ENCODE results near the gene TRANK1. TPM values are rescaled to one million over a fixed set of nuclear protein-coding genes. Genes with fewer than 3 reads are reported as not detected.

The TRANK1 gene
- polyA plus RNA-seq, 4 donors, result 6.4 to 8.4 (median 7.0) TPM

DNA sequence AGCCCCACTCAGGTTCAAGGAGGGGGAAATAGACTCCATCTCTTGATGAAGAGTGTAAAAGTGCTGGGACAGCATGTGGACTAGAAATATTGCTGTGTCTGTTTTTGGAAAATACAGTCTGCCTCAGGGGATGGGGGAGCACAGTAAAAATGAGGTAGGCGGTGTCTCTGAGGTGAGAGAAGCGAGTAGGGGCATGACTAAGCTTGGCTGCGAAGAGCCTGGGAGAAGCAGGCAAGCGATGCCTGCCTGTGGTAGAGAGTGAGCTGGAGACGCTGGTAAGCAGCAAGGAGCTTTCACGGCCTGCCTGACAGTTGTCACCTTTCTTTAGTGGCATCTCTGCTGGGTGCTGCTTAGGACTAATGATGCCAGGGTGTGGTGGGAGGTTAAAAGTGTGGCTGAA, 131.5 kb downstream of the TRANK1 start:
- DNase-seq (ENCODE audit: low read depth in 4 of 4, low spot score in 3 of 4), result no peak

- no peak for DNase-seq (ENCODE audit: low read depth in 4 of 4, low spot score in 3 of 4)
These were observed 132.6 kb downstream of the TRANK1 start for GRCh38 chr3:36812240-36812639.

DNA sequence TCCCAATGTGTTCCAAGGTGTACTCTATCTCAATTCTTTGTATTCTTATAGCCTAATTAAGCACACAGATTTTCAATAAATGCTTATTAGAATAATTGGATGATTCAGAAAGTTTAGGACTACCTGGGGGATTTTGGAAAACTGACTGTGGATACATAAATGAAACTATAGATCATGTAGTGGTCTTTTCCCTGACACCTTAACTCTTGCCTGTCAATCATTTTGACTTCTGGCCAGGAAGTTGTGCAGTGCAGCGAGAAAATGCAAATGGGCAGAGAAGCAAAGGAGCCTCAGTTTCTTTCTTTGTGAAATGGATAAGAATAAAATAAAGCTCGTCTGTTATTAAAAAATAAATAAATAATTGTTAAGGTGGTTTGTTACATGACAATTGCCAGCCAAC, 133.1 kb downstream of the TRANK1 start:
- DNase-seq (ENCODE audit: low read depth in 4 of 4, low spot score in 3 of 4), result no peak

GRCh38 chr3:36804295-36805055, 140.4 kb downstream of the TRANK1 start:
- no peak for DNase-seq (ENCODE audit: low read depth in 4 of 4, low spot score in 3 of 4)

DNA sequence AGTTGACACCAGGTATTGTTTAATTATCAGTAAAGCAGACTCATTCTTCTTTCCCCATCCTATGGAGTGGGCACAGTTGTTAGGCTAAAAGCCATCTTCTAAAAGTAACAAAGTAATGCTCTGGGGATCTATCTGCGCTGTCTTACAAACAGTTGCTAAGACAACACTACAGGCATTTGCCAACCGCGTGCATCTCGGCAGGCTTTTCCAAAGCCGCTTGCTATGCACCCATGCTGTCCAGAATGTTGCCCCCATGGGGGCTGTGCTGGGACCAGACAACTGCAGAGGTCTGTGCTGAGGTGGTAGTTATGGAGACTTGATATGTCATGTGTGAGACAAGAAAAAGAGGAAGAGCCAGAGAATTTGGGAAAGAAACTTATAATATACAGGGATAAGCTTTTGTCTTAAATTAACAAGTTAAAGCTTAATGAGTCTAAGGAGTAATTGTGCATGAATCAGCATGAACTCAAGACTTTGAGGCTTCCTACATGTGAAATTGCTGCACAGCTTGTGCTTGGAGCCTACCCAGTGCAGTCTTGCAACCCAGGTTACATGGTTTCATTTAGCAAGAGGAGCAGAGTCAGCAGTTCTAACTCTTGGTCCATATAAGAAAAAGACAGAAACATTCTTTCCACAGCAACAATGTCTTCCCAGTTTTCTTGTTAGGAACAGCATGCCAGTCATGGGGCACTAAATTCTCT, 141.6 kb downstream of the TRANK1 start:
- no peak for DNase-seq (ENCODE audit: low read depth in 4 of 4, low spot score in 3 of 4)

- no peak for DNase-seq (ENCODE audit: low read depth in 4 of 4, low spot score in 3 of 4)
These were observed 144.2 kb downstream of the TRANK1 start for GRCh38 chr3:36800533-36801116.

DNA sequence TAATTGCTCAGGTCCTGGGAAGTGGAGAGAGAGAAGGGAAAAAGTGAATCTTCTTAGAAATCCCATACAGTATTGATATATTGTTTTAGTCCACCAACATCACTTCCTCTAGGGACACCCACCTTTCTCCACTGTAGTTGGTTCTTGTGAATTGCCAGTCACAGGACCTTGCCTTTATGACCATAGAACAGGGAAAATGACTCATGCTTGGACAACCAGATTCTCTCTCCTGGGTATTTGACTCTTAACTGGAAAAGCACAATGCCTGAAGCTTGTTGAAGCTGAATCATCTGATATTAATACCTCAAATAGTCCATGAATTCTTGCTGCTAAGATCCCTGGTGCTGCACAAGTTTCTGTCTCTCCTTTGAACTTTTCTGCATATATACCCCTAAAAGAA, 148.0 kb downstream of the TRANK1 start:
- DNase-seq (ENCODE audit: low read depth in 4 of 4, low spot score in 3 of 4), result no peak

DNA sequence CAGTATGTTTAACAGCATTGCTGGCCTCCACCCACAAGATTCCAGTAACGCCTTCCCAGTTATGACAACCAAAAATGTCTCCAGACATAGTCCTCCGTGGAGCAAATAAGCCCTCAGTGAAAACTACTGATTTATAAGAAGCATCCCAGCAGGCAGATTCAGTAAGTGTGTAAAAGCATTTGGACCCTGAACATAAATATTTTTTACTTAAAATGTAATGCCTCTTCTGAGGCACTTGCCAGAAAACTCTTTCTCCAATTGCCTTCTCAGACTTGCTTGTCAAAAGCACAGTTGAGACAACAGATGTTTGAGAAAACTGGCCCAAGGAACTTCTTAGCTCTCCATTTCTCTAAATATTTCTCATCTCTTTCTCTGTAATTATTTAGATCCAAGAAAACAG, 148.7 kb downstream of the TRANK1 start:
- DNase-seq (ENCODE audit: low read depth in 4 of 4, low spot score in 3 of 4), result no peak

- DNase-seq (ENCODE audit: low read depth in 4 of 4, low spot score in 3 of 4), result no peak
These were observed 149.2 kb downstream of the TRANK1 start for GRCh38 chr3:36795622-36796021.

- no peak for DNase-seq (ENCODE audit: low read depth in 4 of 4, low spot score in 3 of 4)
These were observed 152.5 kb downstream of the TRANK1 start for GRCh38 chr3:36792342-36792741.

GRCh38 chr3:36790765-36791164, 154.1 kb downstream of the TRANK1 start:
- no peak for DNase-seq (ENCODE audit: low read depth in 4 of 4, low spot score in 3 of 4)

DNA sequence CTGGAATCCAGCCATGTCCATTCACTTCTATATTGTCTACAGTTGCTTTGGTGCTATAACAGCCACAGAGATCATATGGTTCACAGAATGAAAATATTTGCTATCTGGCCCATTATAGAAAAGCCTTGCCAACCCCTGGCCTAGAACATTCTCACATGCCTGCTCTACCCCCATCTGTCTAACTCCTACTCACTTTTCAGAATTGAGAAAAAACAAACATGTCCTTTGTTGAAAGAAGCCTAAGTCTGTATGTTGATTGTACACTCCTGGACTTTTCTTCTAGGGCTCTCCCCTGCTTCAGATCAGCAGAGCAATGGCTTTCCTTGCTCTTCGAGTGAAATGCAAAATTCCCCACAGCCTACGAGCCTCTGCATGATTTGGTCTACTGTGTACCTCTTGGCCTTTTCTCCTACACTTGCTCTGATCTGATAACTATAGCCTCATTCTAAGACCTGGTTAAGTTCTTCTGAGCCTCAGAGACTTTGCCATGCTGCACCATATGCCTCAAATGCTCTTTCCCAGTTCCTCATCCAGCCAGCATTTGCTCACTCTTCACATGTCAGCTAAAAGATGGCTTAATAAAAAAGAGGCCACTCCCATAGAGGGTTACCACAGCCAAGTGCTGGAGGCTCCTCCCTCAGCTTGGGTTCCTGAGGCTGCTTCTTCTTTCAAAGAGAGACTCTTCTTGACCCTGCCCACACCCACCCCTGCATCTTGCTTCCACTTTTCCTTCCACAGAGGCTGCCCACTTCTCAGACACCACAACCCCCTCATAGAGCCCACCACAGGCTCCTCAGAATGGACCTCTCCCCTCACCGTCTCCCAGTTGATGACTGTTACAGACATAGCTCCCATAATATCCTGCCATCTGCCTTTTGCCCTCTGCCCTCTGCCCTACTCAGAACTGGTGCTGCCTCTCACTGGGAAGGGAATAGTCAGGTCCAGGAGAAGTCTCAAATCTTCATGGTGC, 157.6 kb downstream of the TRANK1 start:
- DNase-seq (ENCODE audit: low read depth in 4 of 4, low spot score in 3 of 4), result no peak

DNA sequence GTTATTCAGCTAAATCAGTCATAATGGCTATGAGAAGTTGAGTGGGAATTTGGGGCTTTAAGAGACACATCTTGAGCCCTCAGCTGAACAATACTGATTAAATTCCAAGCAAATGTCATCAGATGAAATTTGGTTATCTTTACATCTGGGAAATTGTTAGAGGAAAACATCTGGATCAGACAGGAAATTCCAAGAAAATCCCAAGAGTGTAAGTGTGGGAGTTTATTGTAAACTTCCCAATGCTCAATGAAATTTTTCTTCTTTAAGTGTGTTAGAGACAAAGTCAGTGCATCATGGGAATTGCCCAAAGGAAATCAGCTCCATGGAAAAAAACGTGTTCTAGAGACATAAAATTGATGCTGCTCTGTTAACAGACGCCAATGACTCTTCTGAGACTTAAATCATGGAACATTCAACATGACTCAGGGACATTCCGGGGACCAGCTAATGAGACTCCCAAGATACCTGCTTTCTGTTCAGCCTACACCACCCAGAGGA, 160.7 kb downstream of the TRANK1 start:
- DNase-seq (ENCODE audit: low read depth in 4 of 4, low spot score in 3 of 4), result no peak

DNA sequence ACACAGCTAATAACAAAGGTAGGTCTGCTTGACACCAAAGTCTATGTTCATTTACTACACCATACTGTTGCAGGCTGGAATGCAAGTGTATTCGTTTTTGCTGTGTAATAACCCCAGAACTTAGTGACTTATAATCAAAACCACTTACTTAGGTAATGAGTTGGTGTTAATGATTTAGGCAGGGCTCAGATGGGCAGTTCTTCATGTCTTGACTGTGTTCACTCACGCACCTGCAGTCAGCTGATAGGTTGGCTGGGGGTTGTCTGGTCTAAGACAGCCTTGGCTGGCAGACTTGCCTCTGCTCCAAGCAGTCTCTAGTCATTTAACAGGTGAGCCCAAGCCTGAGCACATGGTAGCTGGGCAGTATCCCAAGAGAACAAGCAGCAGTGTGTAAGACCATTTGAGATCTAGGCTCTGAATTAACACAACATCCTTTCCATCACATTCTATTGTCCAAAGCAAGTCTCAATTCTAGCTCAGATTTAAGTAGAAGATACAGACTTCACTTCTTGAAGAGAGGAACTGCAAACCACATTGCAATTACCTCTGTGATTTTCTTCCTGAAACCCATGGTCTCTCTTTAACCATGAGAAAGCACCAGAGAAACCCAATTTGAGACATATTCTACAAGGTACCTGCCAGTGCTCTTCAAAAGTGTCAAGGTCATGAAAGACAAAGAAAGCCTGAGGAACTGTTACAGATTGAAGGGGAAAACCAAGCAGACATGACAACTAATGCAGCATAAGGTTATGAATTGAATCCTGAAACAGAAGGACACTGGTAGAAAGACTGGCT, 167.2 kb downstream of the TRANK1 start:
- no peak for DNase-seq (ENCODE audit: low read depth in 4 of 4, low spot score in 3 of 4)

Other genes starting within 250 kb of the TRANK1 start
- gene DCLK3, start 180.5 kb downstream of the TRANK1 start, polyA plus RNA-seq (ENCODE audit: insufficient read length in 4 of 4), result 1 to 10 TPM in 2 of 4 donors, under 1 TPM in 2; 0.79 to 2.1 (median 1.1) TPM
- 10 to 100 TPM; 45.5 to 57.7 (median 56.0) TPM for gene EPM2AIP1, start 48.1 kb upstream of the TRANK1 start, polyA plus RNA-seq (ENCODE audit: insufficient read length in 4 of 4)
- 10 to 100 TPM; 44.2 to 56.8 (median 49.9) TPM for gene MLH1, start 48.5 kb upstream of the TRANK1 start, polyA plus RNA-seq (ENCODE audit: insufficient read length in 4 of 4)
- gene LRRFIP2, start 229.5 kb upstream of the TRANK1 start, polyA plus RNA-seq (ENCODE audit: insufficient read length in 4 of 4), result 10 to 100 TPM; 36.6 to 48.0 (median 42.7) TPM

Measured in right renal pelvis (tissue), 4 donors.